Tibial nerve (tissue), 3 donors: ENCODE measurements around the gene KCNG3.

Experiments
- POLR2A ChIP-seq, 2 donors: fragments of 450-650 bp; IDR thresholded peaks; one replicate each; pipeline ENCODE4 v1.6.1; 2017; ENCODE audit warnings: antibody characterized with exemption in 2 of 2, mild to moderate bottlenecking in 2 of 2, moderate library complexity in 2 of 2
- TF ChIP-seq, protein P1 (sequence below), 5 experiments: fragments of 200-600 bp in 3 of 5; fragments of 450-650 bp in 2 of 5; sonication (generic) in 3 of 5; IDR thresholded peaks; one replicate each; pipeline ENCODE4 v1.5.1; 2016 to 2019; ENCODE audit warnings: antibody characterized with exemption in 5 of 5, mild to moderate bottlenecking in 3 of 5, moderate library complexity in 2 of 5

DNA sequence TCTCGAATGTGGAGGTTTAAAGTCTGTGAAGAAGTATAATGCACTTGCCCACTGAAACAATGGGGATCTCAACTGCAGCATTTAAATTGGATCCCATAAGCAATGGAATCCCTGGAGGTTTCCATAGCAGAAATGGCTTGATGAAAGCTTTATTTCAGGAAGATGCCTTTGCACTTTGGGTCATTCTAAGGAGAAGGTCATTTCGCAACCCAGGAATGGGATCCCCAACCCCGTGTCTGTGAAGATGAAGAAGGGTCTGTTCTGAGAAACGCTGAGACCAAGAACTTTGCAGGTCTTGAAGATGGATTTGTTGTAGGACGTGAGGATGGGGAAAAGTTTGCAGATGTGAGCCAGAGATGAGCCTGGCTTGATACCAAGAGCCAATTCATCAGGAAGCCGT, 1.8 kb upstream of the KCNG3 start:
- TF ChIP-seq, protein P1, sequence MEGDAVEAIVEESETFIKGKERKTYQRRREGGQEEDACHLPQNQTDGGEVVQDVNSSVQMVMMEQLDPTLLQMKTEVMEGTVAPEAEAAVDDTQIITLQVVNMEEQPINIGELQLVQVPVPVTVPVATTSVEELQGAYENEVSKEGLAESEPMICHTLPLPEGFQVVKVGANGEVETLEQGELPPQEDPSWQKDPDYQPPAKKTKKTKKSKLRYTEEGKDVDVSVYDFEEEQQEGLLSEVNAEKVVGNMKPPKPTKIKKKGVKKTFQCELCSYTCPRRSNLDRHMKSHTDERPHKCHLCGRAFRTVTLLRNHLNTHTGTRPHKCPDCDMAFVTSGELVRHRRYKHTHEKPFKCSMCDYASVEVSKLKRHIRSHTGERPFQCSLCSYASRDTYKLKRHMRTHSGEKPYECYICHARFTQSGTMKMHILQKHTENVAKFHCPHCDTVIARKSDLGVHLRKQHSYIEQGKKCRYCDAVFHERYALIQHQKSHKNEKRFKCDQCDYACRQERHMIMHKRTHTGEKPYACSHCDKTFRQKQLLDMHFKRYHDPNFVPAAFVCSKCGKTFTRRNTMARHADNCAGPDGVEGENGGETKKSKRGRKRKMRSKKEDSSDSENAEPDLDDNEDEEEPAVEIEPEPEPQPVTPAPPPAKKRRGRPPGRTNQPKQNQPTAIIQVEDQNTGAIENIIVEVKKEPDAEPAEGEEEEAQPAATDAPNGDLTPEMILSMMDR (IDR thresholded peaks at IDR 0.05), result no peak
- TF ChIP-seq POLR2A (IDR thresholded peaks at IDR 0.05), result no peak
